ENCODE results near the gene MBD5. TPM values are rescaled to one million over a fixed set of nuclear protein-coding genes. Genes with fewer than 3 reads are reported as not detected.

MBD5 gene
- total RNA-seq, 1 donor from 2014 or later = 38.8 TPM

GRCh38 chr2:148162871-148163270, 142.0 kb downstream of the MBD5 start:
- Mint-ChIP-seq H3K4me1 (no peaks in the 10 kb centered on the region), H3K4me3 (no peak overlapping the region), H3K27ac (no peak overlapping the region), H3K9me3 (no peaks in the 10 kb centered on the region), H3K36me3 (no peaks in the 10 kb centered on the region), H3K27me3 (ENCODE audit: insufficient read depth, low read depth) (peaks cover 3% of the 10 kb centered on the region)
- H3K4me1 ChIP-seq = no peaks in the 10 kb centered on the region
- H4K20me1 ChIP-seq (ENCODE audit: low read depth) = peaks cover 5% of the 10 kb centered on the region
- H3K27ac ChIP-seq = no peak overlapping the region
- H3K9me3 ChIP-seq (ENCODE audit: low read depth) = no peaks in the 10 kb centered on the region
- H3K27me3 ChIP-seq = no peaks in the 10 kb centered on the region
- no peaks in the 10 kb centered on the region for H3K79me2 ChIP-seq (ENCODE audit: low read depth)
- H3K4me3 ChIP-seq = no peak overlapping the region
- no peak overlapping the region for H3K4me2 ChIP-seq
- no peak for TF ChIP-seq CTCF (IDR thresholded peaks at IDR 0.05)
- TF ChIP-seq EZH2 (IDR thresholded peaks at IDR 0.05) = no peak
- H2AFZ ChIP-seq (replicated peaks) = no peak overlapping the region
- no peak for DNase-seq (ENCODE audit: low spot score)
- H3F3A ChIP-seq (ENCODE audit: low read depth) = no peaks in the 10 kb centered on the region
- no peaks in the 10 kb centered on the region for H3K36me3 ChIP-seq
- no peak overlapping the region for H3K9ac ChIP-seq

GRCh38 chr2:148165975-148166374, 145.1 kb downstream of the MBD5 start:
- Histone ChIP-seq H3K9me3 (ENCODE audit: low read depth) (no peaks in the 10 kb centered on the region), H3K79me2 (ENCODE audit: low read depth) (no peaks in the 10 kb centered on the region), H3K4me3 (no peak overlapping the region), H3F3A (ENCODE audit: low read depth) (no peaks in the 10 kb centered on the region), H3K9ac (no peak overlapping the region), H3K27me3 (no peaks in the 10 kb centered on the region), H3K36me3 (no peaks in the 10 kb centered on the region), H3K27ac (no peak overlapping the region), H3K4me2 (no peak overlapping the region), H3K4me1 (no peaks in the 10 kb centered on the region), H4K20me1 (ENCODE audit: low read depth) (peaks cover 5% of the 10 kb centered on the region), H2AFZ (replicated peaks) (no peak overlapping the region)
- no peak for DNase-seq (ENCODE audit: low spot score)
- Mint-ChIP-seq H3K27ac (no peak overlapping the region), H3K9me3 (no peaks in the 10 kb centered on the region), H3K4me1 (no peaks in the 10 kb centered on the region), H3K36me3 (no peaks in the 10 kb centered on the region), H3K27me3 (ENCODE audit: insufficient read depth, low read depth) (peaks cover 3% of the 10 kb centered on the region), H3K4me3 (no peak overlapping the region)
- TF ChIP-seq CTCF (IDR thresholded peaks at IDR 0.05) (no peak), EZH2phosphoT487 (IDR thresholded peaks at IDR 0.05) (no peak), EZH2 (IDR thresholded peaks at IDR 0.05) (no peak)

- H3K9me3 ChIP-seq (ENCODE audit: low read depth) = no peaks in the 10 kb centered on the region
- peaks cover 5% of the 10 kb centered on the region for H4K20me1 ChIP-seq (ENCODE audit: low read depth)
- H3K27me3 Mint-ChIP-seq (ENCODE audit: insufficient read depth, low read depth) = peaks cover 3% of the 10 kb centered on the region
- no peak for TF ChIP-seq CTCF (IDR thresholded peaks at IDR 0.05)
- TF ChIP-seq EZH2phosphoT487 (IDR thresholded peaks at IDR 0.05) = no peak
- TF ChIP-seq EZH2 (IDR thresholded peaks at IDR 0.05) = no peak
- H3K9me3 Mint-ChIP-seq = no peaks in the 10 kb centered on the region
- no peaks in the 10 kb centered on the region for H3K4me1 Mint-ChIP-seq
- H3K4me3 Mint-ChIP-seq = no peak overlapping the region
- DNase-seq (ENCODE audit: low spot score) = no peak
- no peaks in the 10 kb centered on the region for H3K36me3 Mint-ChIP-seq
- H3K4me2 ChIP-seq = no peak overlapping the region
- H3K9ac ChIP-seq = no peak overlapping the region
- no peaks in the 10 kb centered on the region for H3K4me1 ChIP-seq
- no peak overlapping the region for H3K27ac Mint-ChIP-seq
- no peaks in the 10 kb centered on the region for H3F3A ChIP-seq (ENCODE audit: low read depth)
- H3K27me3 ChIP-seq = no peaks in the 10 kb centered on the region
- H3K27ac ChIP-seq = no peak overlapping the region
- H3K4me3 ChIP-seq = no peak overlapping the region
- H3K79me2 ChIP-seq (ENCODE audit: low read depth) = no peaks in the 10 kb centered on the region
- no peaks in the 10 kb centered on the region for H3K36me3 ChIP-seq
- no peak overlapping the region for H2AFZ ChIP-seq (replicated peaks)
Measured at GRCh38 chr2:148167241-148167766, 146.4 kb downstream of the MBD5 start.

All from neural progenitor cell (in vitro differentiated cells).